Activated CD4-positive, alpha-beta memory T cell treated with anti-CD3 and anti-CD28 coated beads, Interleukin-2, amount 10 ng/mL, durations not matched to agents 7 days and 5 days (primary cell): ENCODE measurements around the gene WBP1. TPM values are rescaled to one million over a fixed set of nuclear protein-coding genes. Genes with fewer than 3 reads are reported as not detected.
"Not testable (repeated sequence)": the region's sequence is repeated elsewhere in the genome, so short reads cannot be mapped to it uniquely, and the experiment has no call there.

Source experiments
- CTCF ChIA-PET: fragments of 350-600 bp; sonication (Branson Sonifier 250); formaldehyde crosslinking; loops from one replicate; lab custom pipeline; 2021; ENCODE audit warnings: antibody characterized with exemption, inconsistent platforms; lab: Charles Lee
- POLR2A ChIA-PET: fragments of 350-600 bp; sonication (Branson Sonifier 250); formaldehyde crosslinking; loops from one replicate; lab custom pipeline; 2021; ENCODE audit warnings: antibody characterized with exemption; lab: Charles Lee
- DNase-seq: peaks from one replicate; pipeline ENCODE4 v3.0.0-alpha.2; 2020
- H3K27ac Mint-ChIP-seq: one replicate; pipeline ENCODE4 v1.8.0; 2021; ENCODE audit warnings: mild to moderate bottlenecking, mixed read lengths
- H3K27me3 Mint-ChIP-seq: one replicate; pipeline ENCODE4 v1.8.0; 2021; ENCODE audit warnings: mixed read lengths
- H3K36me3 Mint-ChIP-seq: one replicate; pipeline ENCODE4 v1.8.0; 2021; ENCODE audit warnings: low read depth, mixed read lengths
- H3K4me1 Mint-ChIP-seq: one replicate; pipeline ENCODE4 v1.8.0; 2021; ENCODE audit warnings: mixed read lengths
- H3K4me3 Mint-ChIP-seq: one replicate; pipeline ENCODE4 v1.8.0; 2021; ENCODE audit warnings: mild to moderate bottlenecking, mixed read lengths
- H3K9me3 Mint-ChIP-seq: one replicate; pipeline ENCODE4 v1.8.0; 2021; ENCODE audit warnings: mixed read lengths
- total RNA-seq, 2 experiments: library from RNA; stranded (reverse); gene quantifications; one replicate each; pipeline ENCODE4 v1.2.3, GENCODE V29; 2021

Gene WBP1
- total RNA-seq, 2 experiments from 2014 or later = 58.3 to 60.4 TPM

- Mint-ChIP-seq H3K4me3 (peak overlapping the region; percentile 99), H3K36me3 (peaks cover 42% of the 10 kb centered on the region), H3K27ac (peak overlapping the region; percentile 49), H3K4me1 (peaks cover 49% of the 10 kb centered on the region), H3K9me3 (no peaks in the 10 kb centered on the region), H3K27me3 (no peaks in the 10 kb centered on the region)
- ChIA-PET CTCF (interaction anchor here (1.5 to 8.2 kb wide), 11 partner anchors 9 to 106 kb away, joined by 5 to 107 read pairs (median 9); partner anchors contain the start of genes AUP1, C2orf81, DQX1 and HTRA2), POLR2A (interaction anchor here (0.9 to 4.7 kb wide), 15 partner anchors 9 to 106 kb away, joined by 3 to 103 read pairs (median 20); partner anchors contain the start of genes AUP1, HTRA2, INO80B and LBX2)
- DNase-seq = no peak
Measured at GRCh38 chr2:74481431-74481830, 23.2 kb downstream of the WBP1 start.

GRCh38 chr2:74481961-74482800, 23.9 kb downstream of the WBP1 start:
- H3K27ac Mint-ChIP-seq = peak overlapping the region; percentile 98

GRCh38 chr2:74482801-74483674, 24.8 kb downstream of the WBP1 start, which contains the start of the genes CCDC142 and TTC31:
CCDC142 (minus strand) TSS chr2:74482998; CDS start chr2:74482837, 161 bp downstream.
TTC31 (plus strand) TSS chr2:74483081; CDS start chr2:74483096, 15 bp downstream.
- ChIA-PET POLR2A (interaction anchor here (0.6 to 4.7 kb wide), 24 partner anchors 10 to 361 kb away, joined by 3 to 103 read pairs (median 10); partner anchors contain the start of genes AUP1, DOK1, HTRA2 and INO80B), CTCF (interaction anchor here (0.6 to 8.2 kb wide), 23 partner anchors 8 to 475 kb away, joined by 3 to 107 read pairs (median 7); partner anchors contain the start of genes AUP1, C2orf81, DQX1 and HTRA2)
- Mint-ChIP-seq H3K27ac (peak within 1 kb of the TSS; percentile 98), H3K9me3 (no peaks in the 10 kb centered on the region), H3K4me1 (peaks cover 48% of the 10 kb centered on the region), H3K27me3 (no peaks in the 10 kb centered on the region), H3K36me3 (peaks cover 38% of the 10 kb centered on the region), H3K4me3 (peak within 1 kb of the TSS; percentile 99)
- peak; percentile 94 for DNase-seq

More at GRCh38 chr2:74481961-74482800, 23.9 kb downstream of the WBP1 start:
- Mint-ChIP-seq H3K36me3 (peaks cover 43% of the 10 kb centered on the region), H3K9me3 (no peaks in the 10 kb centered on the region), H3K4me3 (peak overlapping the region; percentile 99), H3K27me3 (no peaks in the 10 kb centered on the region), H3K4me1 (peaks cover 51% of the 10 kb centered on the region)
- POLR2A ChIA-PET = interaction anchor here (0.6 to 4.7 kb wide), 25 partner anchors 9 to 362 kb away, joined by 3 to 103 read pairs (median 9); partner anchors contain the start of genes AUP1, DOK1, DQX1 and HTRA2
- CTCF ChIA-PET = interaction anchor here (0.8 to 8.2 kb wide), 22 partner anchors 8 to 475 kb away, joined by 3 to 107 read pairs (median 7); partner anchors contain the start of genes AUP1, C2orf81, DQX1 and HTRA2
- DNase-seq = peak; percentile 62

- H3K4me3 Mint-ChIP-seq = peak overlapping the region; percentile 99
- ChIA-PET CTCF (interaction anchor here (1.2 to 8.2 kb wide), 14 partner anchors 9 to 104 kb away, joined by 3 to 107 read pairs (median 10); partner anchors contain the start of genes AUP1, DQX1, HTRA2 and INO80B), POLR2A (interaction anchor here (1.0 to 4.7 kb wide), 17 partner anchors 9 to 305 kb away, joined by 3 to 103 read pairs (median 16); partner anchors contain the start of genes AUP1, HTRA2, INO80B and LBX2)
- DNase-seq, H3K27me3 Mint-ChIP-seq, H3K9me3 Mint-ChIP-seq: not testable (repeated sequence)
- peaks cover 48% of the 10 kb centered on the region for H3K4me1 Mint-ChIP-seq
- peaks cover 38% of the 10 kb centered on the region for H3K36me3 Mint-ChIP-seq
- H3K27ac Mint-ChIP-seq = peak overlapping the region; percentile 98
Measured at GRCh38 chr2:74483675-74484164, 25.5 kb downstream of the WBP1 start.

- peaks cover 32% of the 10 kb centered on the region for H3K36me3 Mint-ChIP-seq
- no peak overlapping the region for H3K4me3 Mint-ChIP-seq
- ChIA-PET CTCF (interaction anchor here (2.3 to 8.2 kb wide), 3 partner anchors 44 to 102 kb away, joined by 10 to 107 read pairs (median 90); partner anchors contain the start of genes AUP1 and HTRA2), POLR2A (no interaction called here)
- H3K9me3 Mint-ChIP-seq = no peaks in the 10 kb centered on the region
- peaks cover 28% of the 10 kb centered on the region for H3K4me1 Mint-ChIP-seq
- no peak overlapping the region for H3K27ac Mint-ChIP-seq
- no peak for DNase-seq
- H3K27me3 Mint-ChIP-seq = no peaks in the 10 kb centered on the region
Measured at GRCh38 chr2:74486141-74486540, 27.9 kb downstream of the WBP1 start.

- Mint-ChIP-seq H3K27me3 (no peaks in the 10 kb centered on the region), H3K4me3 (no peak overlapping the region), H3K27ac (no peak overlapping the region), H3K4me1 (peaks cover 16% of the 10 kb centered on the region), H3K36me3 (peaks cover 46% of the 10 kb centered on the region), H3K9me3 (no peaks in the 10 kb centered on the region)
- CTCF ChIA-PET = interaction anchor here (1.3 kb wide), 1 partner anchor 9 kb away, joined by 5 read pairs; no protein-coding TSS in a partner anchor
- DNase-seq = no peak
- POLR2A ChIA-PET = interaction anchor here (0.7 to 1.1 kb wide), 2 partner anchors 12 to 31 kb away, joined by 3 read pairs; partner anchors contain the start of gene WBP1
Measured at GRCh38 chr2:74488643-74489481, 30.6 kb downstream of the WBP1 start.

- CTCF ChIA-PET = interaction anchor here (1.3 kb wide), 1 partner anchor 8 kb away, joined by 5 read pairs; no protein-coding TSS in a partner anchor
- POLR2A ChIA-PET = no interaction called here
- Mint-ChIP-seq H3K4me3 (no peak overlapping the region), H3K27me3 (no peaks in the 10 kb centered on the region), H3K4me1 (peaks cover 11% of the 10 kb centered on the region), H3K36me3 (peaks cover 51% of the 10 kb centered on the region), H3K27ac (no peak overlapping the region), H3K9me3 (no peaks in the 10 kb centered on the region)
- no peak for DNase-seq
Measured at GRCh38 chr2:74489906-74490305, 31.7 kb downstream of the WBP1 start.

- H3K4me3 Mint-ChIP-seq = no peak overlapping the region
- H3K4me1 Mint-ChIP-seq = peaks cover 3% of the 10 kb centered on the region
- no peaks in the 10 kb centered on the region for H3K27me3 Mint-ChIP-seq
- H3K27ac Mint-ChIP-seq = no peak overlapping the region
- H3K9me3 Mint-ChIP-seq = no peaks in the 10 kb centered on the region
- ChIA-PET POLR2A (interaction anchor here (3.3 kb wide), 1 partner anchor 9 kb away, joined by 16 read pairs; the partner anchor contains the start of genes CCDC142 and TTC31), CTCF (interaction anchor here (1.1 to 2.3 kb wide), 2 partner anchors 9 to 97 kb away, joined by 5 to 6 read pairs; partner anchors contain the start of genes CCDC142 and TTC31)
- DNase-seq = no peak
- H3K36me3 Mint-ChIP-seq = peaks cover 44% of the 10 kb centered on the region
Measured at GRCh38 chr2:74491648-74492544, 33.7 kb downstream of the WBP1 start.

GRCh38 chr2:74493546-74493945, 35.3 kb downstream of the WBP1 start:
- no peak overlapping the region for H3K27ac Mint-ChIP-seq
- no peak overlapping the region for H3K4me3 Mint-ChIP-seq
- CTCF ChIA-PET = interaction anchor here (0.5 to 2.3 kb wide), 6 partner anchors 10 to 345 kb away, joined by 3 to 7 read pairs (median 5); partner anchors contain the start of genes CCDC142 and TTC31
- no peak for DNase-seq
- H3K9me3 Mint-ChIP-seq = no peaks in the 10 kb centered on the region
- POLR2A ChIA-PET = interaction anchor here (0.9 to 3.3 kb wide), 4 partner anchors 10 to 37 kb away, joined by 3 to 16 read pairs (median 6); partner anchors contain the start of genes CCDC142 and TTC31
- H3K27me3 Mint-ChIP-seq = peaks cover 3% of the 10 kb centered on the region
- peaks cover 46% of the 10 kb centered on the region for H3K36me3 Mint-ChIP-seq
- H3K4me1 Mint-ChIP-seq = peaks cover 14% of the 10 kb centered on the region

GRCh38 chr2:74495440-74495839, 37.2 kb downstream of the WBP1 start:
- DNase-seq = no peak
- peaks cover 27% of the 10 kb centered on the region for H3K4me1 Mint-ChIP-seq
- POLR2A ChIA-PET = interaction anchor here (1.0 to 4.8 kb wide), 3 partner anchors 12 to 34 kb away, joined by 3 to 31 read pairs (median 4); partner anchors contain the start of genes AUP1, CCDC142, HTRA2 and TTC31

More at GRCh38 chr2:74495440-74495839, 37.2 kb downstream of the WBP1 start:
- Mint-ChIP-seq H3K27ac (no peak overlapping the region), H3K27me3 (peaks cover 17% of the 10 kb centered on the region), H3K9me3 (no peaks in the 10 kb centered on the region), H3K4me3 (no peak overlapping the region), H3K36me3 (peaks cover 51% of the 10 kb centered on the region)
- CTCF ChIA-PET = interaction anchor here (3.3 kb wide), 1 partner anchor 12 kb away, joined by 10 read pairs; the partner anchor contains the start of genes CCDC142 and TTC31
